Globus pallidus (tissue), 1 donor: Measurements from ENCODE around the gene PDE3B.
"Not testable (repeated sequence)": the region's sequence is repeated elsewhere in the genome, so short reads cannot be mapped to it uniquely, and the experiment has no call there.

ENCODE experiments used
- DNase-seq: peaks from one replicate; pipeline ENCODE4 v3.0.0-alpha.2; 2015; ENCODE audit warnings: low spot score

PDE3B gene

GRCh38 chr11:14812757-14813156 is 169.2 kb downstream of the PDE3B start:
- no peak for DNase-seq

- DNase-seq = no peak
These were observed 169.9 kb downstream of the PDE3B start for GRCh38 chr11:14813516-14813915.

GRCh38 chr11:14818779-14819178 is 175.2 kb downstream of the PDE3B start:
- no peak for DNase-seq

GRCh38 chr11:14819596-14819995 is 176.0 kb downstream of the PDE3B start:
- DNase-seq = no peak

GRCh38 chr11:14821031-14821430 is 177.4 kb downstream of the PDE3B start:
- no peak for DNase-seq

GRCh38 chr11:14826600-14826999 is 183.0 kb downstream of the PDE3B start:
- no peak for DNase-seq

GRCh38 chr11:14835496-14836492 is 192.2 kb downstream of the PDE3B start:
- no peak for DNase-seq

GRCh38 chr11:14842002-14842401 is 198.4 kb downstream of the PDE3B start:
- no peak for DNase-seq

GRCh38 chr11:14852571-14853177 is 209.1 kb downstream of the PDE3B start:
- no peak for DNase-seq

GRCh38 chr11:14854057-14854456 is 210.5 kb downstream of the PDE3B start:
- no peak for DNase-seq

- DNase-seq = no peak
These were observed 212.3 kb downstream of the PDE3B start for GRCh38 chr11:14855890-14856289.

GRCh38 chr11:14857621-14858020 is 214.0 kb downstream of the PDE3B start:
- no peak for DNase-seq

GRCh38 chr11:14858404-14858803 is 214.8 kb downstream of the PDE3B start:
- no peak for DNase-seq

GRCh38 chr11:14860511-14860910 is 216.9 kb downstream of the PDE3B start:
- DNase-seq = no peak

- no peak for DNase-seq
These were observed 218.1 kb downstream of the PDE3B start for GRCh38 chr11:14861680-14862079.

- DNase-seq = not testable (repeated sequence)
These were observed 220.2 kb downstream of the PDE3B start for GRCh38 chr11:14863775-14864174.

- DNase-seq = no peak
These were observed 228.4 kb downstream of the PDE3B start for GRCh38 chr11:14872032-14872431.

GRCh38 chr11:14873632-14874031 is 230.0 kb downstream of the PDE3B start:
- peak; percentile 19 for DNase-seq

GRCh38 chr11:14875163-14875562 is 231.6 kb downstream of the PDE3B start:
- no peak for DNase-seq

GRCh38 chr11:14881576-14882193 is 238.1 kb downstream of the PDE3B start:
- DNase-seq = no peak

GRCh38 chr11:14882196-14882595 is 238.6 kb downstream of the PDE3B start:
- no peak for DNase-seq

GRCh38 chr11:14883683-14884082 is 240.1 kb downstream of the PDE3B start:
- DNase-seq = not testable (repeated sequence)
